Parietal lobe (tissue), 1 donor: ENCODE data around the gene CCT6B. TPM values are rescaled to one million over a fixed set of nuclear protein-coding genes. Genes with fewer than 3 reads are reported as not detected.

Experiments used
- total RNA-seq: library from RNA; depleted of rRNA; stranded (reverse); fragments of >200 nt; gene quantifications from one replicate; pipeline ENCODE4 v1.2.3, GENCODE V29; 2014

Gene CCT6B
- total RNA-seq = 2.5 TPM

GRCh38 chr17:34961093-34961911 lies at the start of gene CCT6B, which contains the start of gene ZNF830:
Gene CCT6B (minus strand): TSS chr17:34961460. CDS start chr17:34961393, 67 bp downstream.
Gene ZNF830 (plus strand): TSS chr17:34961540. CDS start chr17:34961567, 27 bp downstream.

GRCh38 chr17:34980353-34980680 lies 19.1 kb upstream of the CCT6B start, which contains the start of gene LIG3:
Gene LIG3 (plus strand): TSS chr17:34980512. CDS start chr17:34983006, 2,494 bp downstream.

Other genes with a start within 250 kb of the CCT6B start
- gene ZNF830, start 80 bp upstream of the CCT6B start, total RNA-seq = 16.6 TPM
- 63.9 TPM for gene LIG3, start 19.1 kb upstream of the CCT6B start, total RNA-seq
- gene RFFL, start 102.2 kb upstream of the CCT6B start, total RNA-seq = 15.3 TPM
- gene RAD51D, start 158.4 kb upstream of the CCT6B start, total RNA-seq = 23.8 TPM
- gene FNDC8, start 160.2 kb upstream of the CCT6B start, total RNA-seq = not detected
- 33.5 TPM for gene NLE1, start 180.8 kb upstream of the CCT6B start, total RNA-seq
- under 0.01 TPM for gene UNC45B, start 186.4 kb upstream of the CCT6B start, total RNA-seq
- not detected for gene SLC35G3, start 232.9 kb upstream of the CCT6B start, total RNA-seq